SK-N-SH (cell line): ENCODE data around the gene PFKL.

Experiments used
- CHD2 ChIP-seq: fragments of 150-350 bp; IDR thresholded peaks from 2 replicates; pipeline ENCODE4 v1.6.1; 2018; ENCODE audit warnings: low read length; ENCODE audit not compliant: partially characterized antibody
- EP300 ChIP-seq, 2 experiments: IDR thresholded peaks; 2 replicates each; pipeline versions ENCODE4 v1.4.0 to v1.6.1; 2012; ENCODE audit warnings: borderline replicate concordance in 1 of 2, low read depth in 1 of 2, low read length in 1 of 2
- EZH2phosphoT487 ChIP-seq: fragments of 200-600 bp; sonication (generic); IDR thresholded peaks from 2 replicates; pipeline ENCODE4 v1.6.1; 2017; ENCODE audit warnings: low read depth, mixed run types, mild to moderate bottlenecking, antibody characterized with exemption, moderate library complexity, borderline replicate concordance
- JUND ChIP-seq: IDR thresholded peaks from 2 replicates; pipeline ENCODE4 v1.4.0; 2012
- YY1 ChIP-seq: IDR thresholded peaks from 2 replicates; pipeline ENCODE4 v1.4.0; 2012; ENCODE audit warnings: low read depth, mild to moderate bottlenecking
- TF ChIP-seq, protein P1 (sequence below): IDR thresholded peaks from 2 replicates; pipeline ENCODE4 v1.4.0; 2012; ENCODE audit warnings: low read depth
- TF ChIP-seq, protein P2 (sequence below): fragments of 200-600 bp; sonication (generic); IDR thresholded peaks from 2 replicates; pipeline ENCODE4 v1.6.1; 2017; ENCODE audit warnings: antibody characterized with exemption, mild to moderate bottlenecking, moderate library complexity
- TF ChIP-seq, protein P3 (sequence below): IDR thresholded peaks from 2 replicates; pipeline ENCODE4; 2012
- TF ChIP-seq, protein P4 (sequence below): IDR thresholded peaks from 2 replicates; pipeline ENCODE4 v1.6.1; 2012; ENCODE audit warnings: mild to moderate bottlenecking, low read depth, low read length, moderate library complexity
- TF ChIP-seq, protein P5 (sequence below): fragments of 150-350 bp; IDR thresholded peaks from 2 replicates; pipeline ENCODE4 v1.6.1; 2017; ENCODE audit warnings: antibody characterized with exemption, low read length, low read depth, borderline replicate concordance

DNA sequence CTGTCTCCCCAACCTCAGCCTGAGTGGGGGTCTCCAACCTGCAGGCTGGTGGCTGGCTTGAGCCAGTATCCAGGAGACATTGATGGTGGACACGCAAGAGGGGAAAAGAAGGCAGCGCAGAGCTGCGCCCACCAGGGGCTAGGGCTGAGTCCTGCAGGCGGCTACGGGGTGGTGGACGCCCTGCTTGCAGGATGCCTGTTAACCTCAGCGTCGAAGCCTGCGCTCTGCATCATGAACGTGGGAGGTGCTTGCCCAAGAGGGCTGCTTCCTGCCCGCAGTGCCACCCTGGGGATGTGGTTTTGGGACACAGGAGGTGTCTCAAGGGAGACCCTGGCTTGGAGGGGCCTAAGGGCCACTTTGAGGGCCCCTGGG lies 27.7 kb downstream of the PFKL start:
- TF ChIP-seq, protein P1, sequence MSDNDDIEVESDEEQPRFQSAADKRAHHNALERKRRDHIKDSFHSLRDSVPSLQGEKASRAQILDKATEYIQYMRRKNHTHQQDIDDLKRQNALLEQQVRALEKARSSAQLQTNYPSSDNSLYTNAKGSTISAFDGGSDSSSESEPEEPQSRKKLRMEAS, result no peak
- TF ChIP-seq, protein P2, sequence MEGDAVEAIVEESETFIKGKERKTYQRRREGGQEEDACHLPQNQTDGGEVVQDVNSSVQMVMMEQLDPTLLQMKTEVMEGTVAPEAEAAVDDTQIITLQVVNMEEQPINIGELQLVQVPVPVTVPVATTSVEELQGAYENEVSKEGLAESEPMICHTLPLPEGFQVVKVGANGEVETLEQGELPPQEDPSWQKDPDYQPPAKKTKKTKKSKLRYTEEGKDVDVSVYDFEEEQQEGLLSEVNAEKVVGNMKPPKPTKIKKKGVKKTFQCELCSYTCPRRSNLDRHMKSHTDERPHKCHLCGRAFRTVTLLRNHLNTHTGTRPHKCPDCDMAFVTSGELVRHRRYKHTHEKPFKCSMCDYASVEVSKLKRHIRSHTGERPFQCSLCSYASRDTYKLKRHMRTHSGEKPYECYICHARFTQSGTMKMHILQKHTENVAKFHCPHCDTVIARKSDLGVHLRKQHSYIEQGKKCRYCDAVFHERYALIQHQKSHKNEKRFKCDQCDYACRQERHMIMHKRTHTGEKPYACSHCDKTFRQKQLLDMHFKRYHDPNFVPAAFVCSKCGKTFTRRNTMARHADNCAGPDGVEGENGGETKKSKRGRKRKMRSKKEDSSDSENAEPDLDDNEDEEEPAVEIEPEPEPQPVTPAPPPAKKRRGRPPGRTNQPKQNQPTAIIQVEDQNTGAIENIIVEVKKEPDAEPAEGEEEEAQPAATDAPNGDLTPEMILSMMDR, result no peak
- TF ChIP-seq CHD2, result no peak
- TF ChIP-seq JUND, result no peak
- TF ChIP-seq, protein P3, sequence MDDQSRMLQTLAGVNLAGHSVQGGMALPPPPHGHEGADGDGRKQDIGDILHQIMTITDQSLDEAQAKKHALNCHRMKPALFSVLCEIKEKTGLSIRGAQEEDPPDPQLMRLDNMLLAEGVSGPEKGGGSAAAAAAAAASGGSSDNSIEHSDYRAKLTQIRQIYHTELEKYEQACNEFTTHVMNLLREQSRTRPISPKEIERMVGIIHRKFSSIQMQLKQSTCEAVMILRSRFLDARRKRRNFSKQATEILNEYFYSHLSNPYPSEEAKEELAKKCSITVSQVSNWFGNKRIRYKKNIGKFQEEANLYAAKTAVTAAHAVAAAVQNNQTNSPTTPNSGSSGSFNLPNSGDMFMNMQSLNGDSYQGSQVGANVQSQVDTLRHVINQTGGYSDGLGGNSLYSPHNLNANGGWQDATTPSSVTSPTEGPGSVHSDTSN, result no peak
- TF ChIP-seq EZH2phosphoT487, result no peak
- no peak for TF ChIP-seq YY1
- no peak for TF ChIP-seq EP300 (IDR thresholded peaks at IDR 0.05; ENCODE audit: borderline replicate concordance in 1 of 2, low read depth in 1 of 2, low read length in 1 of 2)
- TF ChIP-seq, protein P4, sequence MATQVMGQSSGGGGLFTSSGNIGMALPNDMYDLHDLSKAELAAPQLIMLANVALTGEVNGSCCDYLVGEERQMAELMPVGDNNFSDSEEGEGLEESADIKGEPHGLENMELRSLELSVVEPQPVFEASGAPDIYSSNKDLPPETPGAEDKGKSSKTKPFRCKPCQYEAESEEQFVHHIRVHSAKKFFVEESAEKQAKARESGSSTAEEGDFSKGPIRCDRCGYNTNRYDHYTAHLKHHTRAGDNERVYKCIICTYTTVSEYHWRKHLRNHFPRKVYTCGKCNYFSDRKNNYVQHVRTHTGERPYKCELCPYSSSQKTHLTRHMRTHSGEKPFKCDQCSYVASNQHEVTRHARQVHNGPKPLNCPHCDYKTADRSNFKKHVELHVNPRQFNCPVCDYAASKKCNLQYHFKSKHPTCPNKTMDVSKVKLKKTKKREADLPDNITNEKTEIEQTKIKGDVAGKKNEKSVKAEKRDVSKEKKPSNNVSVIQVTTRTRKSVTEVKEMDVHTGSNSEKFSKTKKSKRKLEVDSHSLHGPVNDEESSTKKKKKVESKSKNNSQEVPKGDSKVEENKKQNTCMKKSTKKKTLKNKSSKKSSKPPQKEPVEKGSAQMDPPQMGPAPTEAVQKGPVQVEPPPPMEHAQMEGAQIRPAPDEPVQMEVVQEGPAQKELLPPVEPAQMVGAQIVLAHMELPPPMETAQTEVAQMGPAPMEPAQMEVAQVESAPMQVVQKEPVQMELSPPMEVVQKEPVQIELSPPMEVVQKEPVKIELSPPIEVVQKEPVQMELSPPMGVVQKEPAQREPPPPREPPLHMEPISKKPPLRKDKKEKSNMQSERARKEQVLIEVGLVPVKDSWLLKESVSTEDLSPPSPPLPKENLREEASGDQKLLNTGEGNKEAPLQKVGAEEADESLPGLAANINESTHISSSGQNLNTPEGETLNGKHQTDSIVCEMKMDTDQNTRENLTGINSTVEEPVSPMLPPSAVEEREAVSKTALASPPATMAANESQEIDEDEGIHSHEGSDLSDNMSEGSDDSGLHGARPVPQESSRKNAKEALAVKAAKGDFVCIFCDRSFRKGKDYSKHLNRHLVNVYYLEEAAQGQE, result no peak
- TF ChIP-seq, protein P5, sequence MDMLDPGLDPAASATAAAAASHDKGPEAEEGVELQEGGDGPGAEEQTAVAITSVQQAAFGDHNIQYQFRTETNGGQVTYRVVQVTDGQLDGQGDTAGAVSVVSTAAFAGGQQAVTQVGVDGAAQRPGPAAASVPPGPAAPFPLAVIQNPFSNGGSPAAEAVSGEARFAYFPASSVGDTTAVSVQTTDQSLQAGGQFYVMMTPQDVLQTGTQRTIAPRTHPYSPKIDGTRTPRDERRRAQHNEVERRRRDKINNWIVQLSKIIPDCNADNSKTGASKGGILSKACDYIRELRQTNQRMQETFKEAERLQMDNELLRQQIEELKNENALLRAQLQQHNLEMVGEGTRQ, result no peak
